Activated CD8-positive, alpha-beta memory T cell treated with anti-CD3 and anti-CD28 coated beads, Interleukin-2, amount 50 U/mL, for 48 hours (primary cell): ENCODE results near the gene NRAP.

Experiments
- DNase-seq: peaks from one replicate; pipeline ENCODE4 v3.0.0-alpha.2; 2020

The NRAP gene

DNA sequence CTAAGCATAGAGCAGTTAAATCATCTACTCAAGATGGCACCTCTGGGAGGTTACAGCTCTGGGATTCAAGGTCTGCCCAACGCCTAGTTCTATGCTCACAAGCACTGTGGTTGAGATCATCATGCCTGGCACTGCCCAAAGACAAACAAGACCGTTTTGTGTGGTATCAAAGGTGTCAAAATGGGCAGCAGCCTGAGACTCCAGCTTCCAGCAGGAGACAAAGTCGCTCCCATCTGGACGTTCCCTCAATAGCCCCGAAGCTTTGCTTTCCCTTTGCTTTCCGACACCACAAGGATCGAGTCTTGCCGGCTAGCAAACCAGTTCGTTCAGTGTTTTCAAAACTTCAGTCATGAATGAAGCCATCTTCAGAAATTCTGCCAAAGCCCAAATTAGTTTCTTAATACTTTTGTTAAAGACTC is 105.9 kb downstream of the NRAP start:
- DNase-seq, result no peak

DNA sequence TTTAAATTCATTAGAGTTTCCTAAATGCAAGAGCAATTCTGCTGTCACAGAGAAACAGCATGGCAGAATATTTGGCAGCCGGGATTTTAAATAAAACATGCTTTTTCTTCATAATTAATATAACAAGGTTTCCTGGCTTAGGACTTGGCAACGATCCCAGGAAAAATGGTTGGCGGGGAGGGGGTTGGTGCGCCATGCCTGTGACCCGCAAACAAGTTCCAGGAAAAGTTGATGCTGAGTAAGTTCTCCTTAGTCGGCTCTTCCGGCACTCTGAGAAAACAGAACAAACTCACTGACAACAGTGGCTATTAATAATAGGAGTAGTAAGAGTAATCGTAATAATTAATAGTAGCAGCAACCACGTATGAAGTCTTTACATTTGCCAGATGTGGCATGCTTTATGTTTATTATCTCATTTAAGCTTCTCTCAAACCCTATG is 106.4 kb downstream of the NRAP start:
- no peak for DNase-seq

DNA sequence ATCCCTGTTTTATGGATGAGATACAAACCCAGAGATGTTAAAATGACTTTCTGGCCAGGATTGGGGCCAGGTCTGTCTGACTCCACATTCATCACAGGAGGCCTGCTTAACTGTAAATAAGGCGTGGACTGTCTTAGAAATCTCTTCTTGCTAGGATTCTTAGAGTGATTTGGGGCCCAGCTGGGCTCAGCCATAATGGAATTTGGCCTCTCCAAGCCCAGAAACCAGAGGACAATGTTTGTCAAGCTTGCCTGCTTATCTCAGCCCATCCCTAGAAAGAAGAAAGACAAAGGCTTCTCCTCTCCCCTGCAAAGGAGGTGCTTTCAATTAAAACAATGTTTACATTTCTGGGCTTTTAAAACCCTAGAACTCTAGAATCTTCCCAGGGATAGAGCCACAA is 108.1 kb downstream of the NRAP start:
- DNase-seq, result no peak

DNA sequence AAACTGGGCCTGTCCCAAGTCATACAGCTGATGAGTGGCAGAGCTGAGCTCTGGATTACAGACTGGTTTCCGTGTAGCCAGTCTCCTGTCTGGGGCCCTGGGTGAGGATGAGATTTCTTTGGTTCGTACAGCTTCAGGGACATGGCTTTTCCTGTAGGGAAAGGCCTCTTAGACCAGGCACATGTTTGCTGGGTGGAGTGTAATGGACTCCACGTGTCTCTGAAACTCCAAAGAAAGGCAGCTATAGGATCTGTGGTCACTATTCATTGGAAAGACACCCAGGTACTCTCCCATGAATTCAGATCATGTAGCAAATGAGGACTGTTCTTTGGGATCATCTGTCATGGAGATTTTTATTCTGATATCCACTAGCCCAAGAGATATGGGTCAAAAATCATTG is 108.6 kb downstream of the NRAP start:
- no peak for DNase-seq

DNA sequence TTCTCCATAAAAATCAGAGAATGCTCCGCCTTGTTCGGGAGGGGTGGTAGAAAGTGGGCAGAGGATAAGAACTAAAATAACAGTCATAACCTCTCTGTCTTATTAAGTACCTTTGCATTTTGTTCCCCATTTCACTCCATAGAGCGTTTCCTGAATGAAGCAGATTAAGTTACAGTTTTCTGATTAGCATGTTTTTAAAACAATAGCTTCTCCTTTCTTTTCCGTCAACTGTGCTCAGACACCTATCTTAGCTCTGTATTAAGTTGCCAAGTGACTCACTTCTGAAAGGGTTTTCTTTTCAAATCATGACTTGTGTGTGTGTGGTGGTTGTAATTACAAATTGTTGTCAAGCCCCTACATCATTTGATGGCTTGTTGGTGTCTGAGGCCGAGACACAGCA is 109.6 kb downstream of the NRAP start:
- no peak for DNase-seq

DNA sequence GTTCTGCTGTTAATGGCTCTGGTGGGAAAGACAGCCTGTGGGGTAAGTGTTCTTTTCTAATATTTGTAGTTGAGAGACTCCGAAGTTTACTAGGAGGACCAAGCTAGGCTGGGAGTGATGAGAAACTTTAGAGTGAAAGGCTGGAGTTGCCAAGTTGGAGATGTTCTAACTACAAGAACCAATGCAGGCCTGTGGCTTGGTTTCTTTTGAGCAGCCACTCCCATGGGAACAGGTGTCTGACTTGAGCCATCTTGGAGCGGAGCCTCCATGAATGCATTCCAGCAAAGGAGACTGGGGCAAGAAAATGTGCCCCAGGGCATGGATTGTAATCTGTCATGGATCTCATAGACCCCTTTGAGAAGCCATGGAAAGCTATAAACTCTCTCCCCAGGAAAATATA is 110.7 kb downstream of the NRAP start:
- no peak for DNase-seq

DNA sequence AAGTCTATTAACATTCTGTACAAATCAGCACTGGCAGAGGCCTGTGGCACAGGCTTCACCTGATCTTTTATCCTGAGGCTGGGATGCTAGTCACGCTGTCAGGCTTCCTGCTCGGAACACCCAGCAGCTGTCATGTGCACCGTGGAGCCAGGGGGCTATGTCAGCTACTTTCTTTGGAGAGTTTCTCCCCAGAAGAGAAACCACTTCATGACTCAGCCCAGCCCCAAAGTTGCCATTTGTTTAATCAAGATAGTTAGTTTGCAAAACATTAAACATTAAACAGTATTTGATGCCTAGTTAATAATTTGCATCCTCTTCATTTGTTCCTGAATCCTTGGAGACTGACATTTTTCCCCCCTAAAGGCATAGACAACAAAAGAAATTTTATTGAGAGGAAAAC is 111.1 kb downstream of the NRAP start, which contains the start of gene HABP2:
Gene HABP2 (plus strand): TSS at position 353 of the 400 bp plus-strand sequence. CDS start 69 bp downstream, outside the sequence.
- DNase-seq, result no peak

DNA sequence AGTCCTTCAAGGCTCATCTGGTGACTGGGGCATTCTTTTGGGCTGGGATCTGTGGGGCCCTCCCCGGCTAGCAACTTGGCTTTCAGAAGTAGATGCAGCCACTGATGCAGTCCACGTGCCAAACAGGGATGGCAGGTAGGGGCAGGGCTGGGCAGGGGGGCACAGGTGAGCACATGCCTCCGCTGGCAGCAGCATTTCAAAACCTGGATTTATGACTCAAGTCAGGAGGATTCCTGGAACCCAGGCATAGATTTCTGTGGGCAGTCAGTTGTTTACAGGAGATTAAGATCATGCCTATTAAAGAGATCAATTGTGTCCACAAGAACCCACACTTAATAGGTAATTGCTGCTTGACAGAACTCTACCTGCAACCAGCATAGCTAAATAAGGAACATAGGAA is 111.8 kb downstream of the NRAP start:
- no peak for DNase-seq

DNA sequence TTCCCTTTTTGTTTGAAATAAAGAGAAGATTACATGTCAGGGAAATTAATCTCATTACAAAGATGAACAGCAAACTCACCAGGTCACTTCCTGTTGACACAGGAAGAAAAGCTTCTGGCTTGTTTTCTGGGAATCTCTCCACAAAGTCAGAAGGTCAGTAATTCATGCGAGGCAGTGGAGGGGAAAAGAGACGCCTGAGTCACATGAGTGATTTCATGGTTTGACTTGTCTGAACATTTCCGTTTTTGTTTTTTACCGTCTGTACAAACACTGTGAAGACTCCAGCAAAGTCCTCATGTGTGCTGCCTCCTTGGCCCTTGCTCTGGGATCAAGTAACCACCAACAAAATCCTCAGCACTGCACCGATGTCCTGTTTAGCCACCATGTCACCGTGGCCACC is 113.5 kb downstream of the NRAP start:
- DNase-seq, result no peak

DNA sequence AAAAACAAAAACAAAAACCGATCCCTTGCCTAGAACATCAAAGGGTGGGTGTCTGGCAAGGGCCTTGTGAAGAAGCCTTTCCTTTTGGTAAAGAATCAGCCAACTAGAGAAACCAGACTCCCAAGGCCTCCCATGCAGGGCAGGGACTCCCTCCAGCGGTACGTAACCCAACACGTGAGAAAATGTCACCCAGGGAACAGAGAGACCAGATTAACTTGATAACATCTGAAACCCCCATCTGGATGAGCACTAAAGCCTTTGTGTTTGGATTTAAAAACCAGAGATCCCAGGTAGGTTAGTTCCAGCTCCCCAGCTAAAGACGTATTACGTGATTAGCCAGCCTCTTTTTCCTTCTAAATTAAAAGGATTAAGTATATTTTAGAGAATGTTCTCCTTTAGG is 114.0 kb downstream of the NRAP start:
- DNase-seq, result no peak

DNA sequence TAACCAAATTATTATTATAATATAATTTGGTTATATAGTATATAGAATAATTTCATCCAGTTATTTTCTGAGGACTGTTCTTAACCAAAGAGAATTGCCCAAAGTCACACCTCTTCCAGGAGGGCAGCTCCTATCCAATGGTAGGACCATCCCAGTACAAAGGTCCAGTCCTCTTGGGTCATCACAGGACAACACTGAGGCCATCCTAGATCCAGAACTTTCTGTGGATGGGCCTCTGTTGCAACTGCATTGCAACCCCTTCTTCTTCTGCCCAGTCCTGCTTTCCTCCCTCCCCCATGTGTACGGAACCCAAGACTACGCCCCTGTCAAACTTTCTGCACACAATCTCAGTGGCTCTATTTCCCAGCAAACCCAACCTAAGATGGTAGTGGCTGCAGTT is 116.4 kb downstream of the NRAP start:
- DNase-seq, result no peak

DNA sequence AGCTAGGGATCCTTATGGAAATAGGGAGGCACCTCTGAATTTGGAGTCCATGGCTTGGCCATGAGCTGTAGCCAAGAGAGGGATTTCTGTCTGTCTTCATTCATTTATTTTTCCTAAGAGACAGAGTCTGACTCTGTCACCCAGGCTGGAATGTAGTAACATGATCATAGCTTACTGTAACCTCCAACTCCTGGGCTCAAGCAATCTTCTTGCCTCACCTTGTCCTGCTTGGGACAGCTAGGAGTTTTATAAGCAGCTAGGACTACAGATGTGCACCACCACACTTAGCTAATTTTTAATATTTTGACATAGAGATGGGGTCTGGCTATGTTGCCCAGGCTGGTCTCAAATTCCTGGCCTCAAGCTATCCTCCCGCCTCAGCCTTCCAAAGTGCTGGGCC is 119.4 kb downstream of the NRAP start:
- DNase-seq, result no peak

DNA sequence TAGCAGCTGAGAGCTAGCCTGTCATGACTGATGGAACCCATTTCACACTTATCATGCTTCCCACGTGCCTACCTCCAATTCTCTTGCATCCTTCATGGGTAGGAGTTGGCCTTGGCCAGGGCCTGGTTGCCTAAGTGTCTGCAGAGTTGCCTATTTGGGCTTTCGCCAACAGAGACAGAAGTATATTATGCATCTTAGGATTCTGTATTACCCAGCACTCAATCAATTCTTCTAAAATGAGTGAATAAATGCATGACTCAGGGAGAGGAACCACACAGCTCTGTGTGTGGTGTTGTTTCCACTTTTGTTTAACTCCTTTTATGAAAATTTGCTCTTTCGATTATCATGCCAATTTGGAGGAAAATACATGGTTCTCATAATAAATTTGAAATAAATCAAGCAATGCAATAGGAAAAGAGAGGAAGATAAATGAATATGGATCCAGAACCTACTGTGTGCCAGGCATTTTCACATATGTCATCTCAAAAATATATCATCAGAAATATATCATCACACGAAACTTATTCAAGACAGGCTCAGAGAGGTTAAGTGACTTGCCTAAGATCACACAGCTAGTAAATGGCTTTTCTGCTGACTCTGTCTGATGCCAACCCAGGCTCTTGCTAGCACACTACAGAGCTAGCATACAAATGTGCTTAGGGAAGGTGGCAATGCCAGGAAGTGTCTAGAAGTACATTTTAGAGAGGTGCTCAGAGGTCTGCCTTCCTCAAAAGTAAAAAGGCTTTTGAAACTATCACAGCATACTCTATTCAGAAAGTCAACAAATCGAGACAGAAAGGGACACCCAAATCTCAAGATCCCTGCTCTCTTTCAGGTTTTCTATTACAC is 120.5 kb downstream of the NRAP start:
- DNase-seq, result no peak

DNA sequence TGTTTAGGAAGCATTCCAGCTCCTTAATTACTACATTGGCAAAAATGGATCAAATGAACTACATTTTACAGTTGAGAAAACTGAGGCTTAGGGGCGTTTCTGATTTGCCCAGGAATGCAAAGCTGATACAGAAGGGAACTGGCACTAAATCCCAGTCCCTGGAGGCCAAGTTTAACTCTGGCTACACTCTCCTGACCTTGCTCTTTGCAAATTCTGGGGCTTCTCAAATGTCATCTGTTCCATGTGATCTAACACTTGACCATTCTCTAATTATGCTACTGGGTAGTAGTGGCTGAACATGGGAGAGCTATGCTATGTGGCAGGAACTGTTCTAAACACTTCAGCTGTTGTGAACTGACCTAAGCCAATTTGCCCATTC is 122.3 kb downstream of the NRAP start:
- no peak for DNase-seq

DNA sequence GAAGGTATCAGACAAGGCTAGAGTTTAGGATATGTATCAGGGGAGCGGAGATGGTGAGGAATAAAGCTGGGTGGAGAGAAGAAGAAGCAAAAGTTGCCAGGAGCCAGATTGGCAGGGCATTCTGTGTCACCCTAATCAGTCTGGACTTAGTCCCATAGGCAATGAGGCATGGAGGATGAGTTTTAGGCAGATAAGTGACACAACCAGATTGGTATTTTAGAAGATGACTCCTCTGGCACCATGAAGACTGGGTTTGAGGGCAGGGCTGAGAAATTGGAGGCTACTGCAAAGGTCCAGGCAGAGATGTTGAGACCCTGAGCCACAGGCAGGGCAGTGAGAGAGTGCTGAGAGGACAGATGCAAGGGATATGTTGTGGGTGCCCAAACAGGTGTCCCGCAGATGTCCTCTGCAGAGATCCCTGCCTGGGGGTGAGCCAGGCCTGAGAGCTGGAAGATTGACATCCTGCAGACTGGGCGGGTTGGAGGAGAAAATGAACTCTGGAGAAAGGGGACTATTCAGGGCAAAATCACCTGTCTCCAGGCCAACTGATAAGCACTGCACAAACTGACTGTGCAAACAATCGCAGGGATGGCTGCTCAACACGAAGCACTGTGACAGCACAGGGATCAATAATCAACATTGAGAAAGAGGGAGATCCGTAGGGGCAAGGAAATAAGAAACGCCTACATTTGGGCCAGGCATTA is 122.8 kb downstream of the NRAP start:
- DNase-seq, result no peak

DNA sequence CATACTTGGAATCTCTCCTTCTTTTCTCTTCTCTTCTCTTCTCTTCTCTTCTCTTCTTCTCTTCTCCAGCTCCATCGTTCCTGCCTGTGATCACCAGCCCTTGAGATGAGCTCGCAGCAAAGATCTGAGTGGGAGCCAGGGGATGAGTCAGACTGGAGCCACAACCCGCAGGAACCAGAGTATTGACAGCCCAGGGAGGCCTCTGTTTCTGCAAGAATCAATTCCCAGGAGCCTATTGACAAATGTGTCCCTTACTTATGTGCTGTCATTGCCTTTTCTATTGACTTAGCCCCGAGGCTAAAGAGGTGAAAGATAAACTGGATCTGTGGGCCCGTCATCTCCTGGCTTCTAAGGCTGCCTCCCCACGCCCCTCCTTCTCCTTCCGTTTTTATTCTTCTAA is 124.1 kb downstream of the NRAP start:
- DNase-seq, result no peak
